ENCODE results near the gene KCTD1. TPM values are rescaled to one million over a fixed set of nuclear protein-coding genes. Genes with fewer than 3 reads are reported as not detected.
"Not testable (repeated sequence)": the region's sequence is repeated elsewhere in the genome, so short reads cannot be mapped to it uniquely, and the experiment has no call there.

Gene KCTD1
- polyA plus RNA-seq, 1 of the 3 experiments (the other 2 are of a cell fraction): 12.8 TPM

- H3K4me2 ChIP-seq; H3K79me2 ChIP-seq (ENCODE audit: insufficient read depth); H3K9me3 ChIP-seq; DNase-seq; H3K27ac ChIP-seq (ENCODE audit: low read depth in 2 of 2, low read length in 1 of 2); H3K9me2 ChIP-seq; H3K27me3 ChIP-seq (ENCODE audit: insufficient read depth); H3K4me3 ChIP-seq (ENCODE audit: low read depth in 2 of 2, low read length in 1 of 2); H3K9ac ChIP-seq; H3K36me3 ChIP-seq (replicated peaks in 1 of 2; ENCODE audit: control insufficient read depth in 1 of 2, insufficient read depth in 2 of 2, low read length in 1 of 2); POLR2A ChIA-PET; H4K20me1 ChIP-seq (ENCODE audit: insufficient read depth); H2AFZ ChIP-seq (ENCODE audit: low read depth); H3F3A ChIP-seq (replicated peaks; ENCODE audit: insufficient read depth): not testable (repeated sequence)
- peaks cover 0 to 11% of the 10 kb centered on the region in 2 experiments; a peak in 1 of 4 replicates for H3K4me1 ChIP-seq (ENCODE audit: control insufficient read depth in 1 of 2, insufficient read depth in 2 of 2, low read depth in 1 of 2, low read length in 1 of 2)
- 64% methylated on average over 3 of the region's 3 CpGs for WGBS (ENCODE audit: low lambda C conversion rate)
- CTCF ChIA-PET: interaction anchor here (1.0 kb wide), 1 partner anchor 53 kb away, joined by 3 read pairs; no protein-coding TSS in a partner anchor
Observed at GRCh38 chr18:26437634-26438033, 110.7 kb downstream of the KCTD1 start.

GRCh38 chr18:26436176-26437051, 111.9 kb downstream of the KCTD1 start:
- 76% methylated on average over 10 of the region's 11 CpGs for WGBS (ENCODE audit: low lambda C conversion rate)
- no peaks in the 10 kb centered on the region for H3K27me3 ChIP-seq (ENCODE audit: insufficient read depth)
- no peak overlapping the region for H3K27ac ChIP-seq (ENCODE audit: low read depth in 2 of 2, low read length in 1 of 2)
- no peaks in the 10 kb centered on the region for H3K9me3 ChIP-seq
- H3K4me2 ChIP-seq: no peak overlapping the region
- H3K9me2 ChIP-seq: no peaks in the 10 kb centered on the region
- no peaks in the 10 kb centered on the region for H3F3A ChIP-seq (replicated peaks; ENCODE audit: insufficient read depth)
- H3K4me3 ChIP-seq (ENCODE audit: low read depth in 2 of 2, low read length in 1 of 2): no peak overlapping the region
- H3K36me3 ChIP-seq (replicated peaks in 1 of 2; ENCODE audit: control insufficient read depth in 1 of 2, insufficient read depth in 2 of 2, low read length in 1 of 2): no peaks in the 10 kb centered on the region
- DNase-seq: no peak
- H3K4me1 ChIP-seq (ENCODE audit: control insufficient read depth in 1 of 2, insufficient read depth in 2 of 2, low read depth in 1 of 2, low read length in 1 of 2): 0 out of 4 replicates have a peak, but pooled peaks cover 0 to 11% of the 10 kb centered on the region in 2 experiments
- H4K20me1 ChIP-seq (ENCODE audit: insufficient read depth): no peaks in the 10 kb centered on the region
- ChIA-PET POLR2A (interaction anchor here (0.6 kb wide), 1 partner anchor 220 kb away, joined by 3 read pairs; no protein-coding TSS in a partner anchor), CTCF (no interaction called here)
- peak; percentile 15; the same call in 1 of the 2 replicates for TF ChIP-seq FOSL2 (IDR thresholded peaks at IDR 0.05; ENCODE audit: borderline replicate concordance, low read depth)
- TF ChIP-seq TCF12 (IDR thresholded peaks at IDR 0.05): no peak
- no peak for TF ChIP-seq IRF3 (IDR thresholded peaks at IDR 0.05; ENCODE audit: low read depth, low read length)
- no peak overlapping the region for H3K9ac ChIP-seq
- no peak overlapping the region; the same call in 1 of the 2 replicates for H2AFZ ChIP-seq (ENCODE audit: low read depth)
- no peaks in the 10 kb centered on the region for H3K79me2 ChIP-seq (ENCODE audit: insufficient read depth)

- no peaks in the 10 kb centered on the region for H3K36me3 ChIP-seq (replicated peaks in 1 of 2; ENCODE audit: control insufficient read depth in 1 of 2, insufficient read depth in 2 of 2, low read length in 1 of 2)
Observed at GRCh38 chr18:26435415-26436095, 112.8 kb downstream of the KCTD1 start.

More at GRCh38 chr18:26435415-26436095, 112.8 kb downstream of the KCTD1 start:
- no peak overlapping the region for H3K4me3 ChIP-seq (ENCODE audit: low read depth in 2 of 2, low read length in 1 of 2)
- no peak overlapping the region for H3K27ac ChIP-seq (ENCODE audit: low read depth in 2 of 2, low read length in 1 of 2)
- H3F3A ChIP-seq (replicated peaks; ENCODE audit: insufficient read depth): no peaks in the 10 kb centered on the region
- H3K4me2 ChIP-seq: no peak overlapping the region
- no peak overlapping the region for H2AFZ ChIP-seq (ENCODE audit: low read depth)
- no peak for DNase-seq
- no peak for TF ChIP-seq GABPA (IDR thresholded peaks at IDR 0.05; ENCODE audit: low read depth)
- TF ChIP-seq GATA2 (CRISPR knock-in tag; IDR thresholded peaks at IDR 0.05): no peak
- no peak for TF ChIP-seq RXRA (IDR thresholded peaks at IDR 0.05; ENCODE audit: borderline replicate concordance, low read depth)
- TF ChIP-seq RAD21 (IDR thresholded peaks at IDR 0.05; ENCODE audit: low read length): no peak
- CTCF ChIA-PET: no interaction called here
- POLR2A ChIA-PET: no interaction called here
- WGBS (ENCODE audit: low lambda C conversion rate): 91% methylated on average over 8 of the region's 8 CpGs
- H3K27me3 ChIP-seq (ENCODE audit: insufficient read depth): no peaks in the 10 kb centered on the region
- no peaks in the 10 kb centered on the region for H3K9me3 ChIP-seq
- H4K20me1 ChIP-seq (ENCODE audit: insufficient read depth): no peaks in the 10 kb centered on the region
- H3K9ac ChIP-seq: no peak overlapping the region
- H3K9me2 ChIP-seq: no peaks in the 10 kb centered on the region
- 0 out of 4 replicates have a peak, but pooled peaks cover 0 to 11% of the 10 kb centered on the region in 2 experiments for H3K4me1 ChIP-seq (ENCODE audit: control insufficient read depth in 1 of 2, insufficient read depth in 2 of 2, low read depth in 1 of 2, low read length in 1 of 2)
- H3K79me2 ChIP-seq (ENCODE audit: insufficient read depth): no peaks in the 10 kb centered on the region
